Mesendoderm (in vitro differentiated cells): ENCODE data around the gene NRXN3.

Experiments used
- DNase-seq: peaks from one replicate; pipeline ENCODE4 v3.0.0; 2013
- H2AK5ac ChIP-seq: 2 replicates; pipeline ENCODE4 v1.6.1; 2013; ENCODE audit warnings: low read length, inconsistent platforms
- H2BK120ac ChIP-seq: 2 replicates; pipeline ENCODE4 v1.6.1; 2013; ENCODE audit warnings: low read depth, mild to moderate bottlenecking, low read length, moderate library complexity, mixed read lengths
- H2BK15ac ChIP-seq: replicated peaks from 2 replicates; pipeline ENCODE4 v1.6.1; 2013; ENCODE audit warnings: low read depth, mild to moderate bottlenecking, moderate library complexity
- H2BK5ac ChIP-seq: 2 replicates; pipeline ENCODE4 v1.6.1; 2013; ENCODE audit warnings: low read length, inconsistent platforms
- H3K18ac ChIP-seq: 2 replicates; pipeline ENCODE4 v1.6.1; 2013; ENCODE audit warnings: mild to moderate bottlenecking, low read length, mixed read lengths
- H3K23ac ChIP-seq: one replicate; pipeline ENCODE4 v1.6.1; 2013; ENCODE audit warnings: low read length
- H3K27ac ChIP-seq: 2 replicates; pipeline ENCODE4 v1.5.1; 2013; ENCODE audit warnings: low read depth, mild to moderate bottlenecking, inconsistent platforms, low read length, moderate library complexity
- H3K27me3 ChIP-seq: 2 replicates; pipeline ENCODE4 v1.6.1; 2013; ENCODE audit warnings: low read length, control low read depth, mild to moderate bottlenecking, inconsistent platforms; ENCODE audit not compliant: insufficient read depth, poor library complexity
- H3K36me3 ChIP-seq: 2 replicates; pipeline ENCODE4 v1.6.1; 2013; ENCODE audit warnings: low read length, inconsistent platforms; ENCODE audit not compliant: control insufficient read depth, insufficient read depth
- H3K4ac ChIP-seq: one replicate; pipeline ENCODE4 v1.6.1; 2013; ENCODE audit warnings: low read depth, mild to moderate bottlenecking, low read length, moderate library complexity
- H3K4me1 ChIP-seq: 2 replicates; pipeline ENCODE4 v1.6.1; 2013; ENCODE audit warnings: low read depth, low read length, inconsistent platforms; ENCODE audit not compliant: control insufficient read depth
- H3K4me2 ChIP-seq: 2 replicates; pipeline ENCODE4 v1.6.1; 2013; ENCODE audit warnings: low read length
- H3K4me3 ChIP-seq: 2 replicates; pipeline ENCODE4 v1.5.1; 2013; ENCODE audit warnings: mild to moderate bottlenecking, low read length
- H3K56ac ChIP-seq: one replicate; pipeline ENCODE4 v1.6.1; 2013; ENCODE audit warnings: low read length
- H3K79me1 ChIP-seq: 2 replicates; pipeline ENCODE4 v1.6.1; 2013; ENCODE audit warnings: low read length, inconsistent platforms
- H3K79me2 ChIP-seq: 2 replicates; pipeline ENCODE4 v1.6.1; 2013; ENCODE audit warnings: mild to moderate bottlenecking, low read length; ENCODE audit not compliant: control insufficient read depth, insufficient read depth
- H3K9ac ChIP-seq: 2 replicates; pipeline ENCODE4 v1.6.1; 2013; ENCODE audit warnings: low read length, inconsistent platforms
- H4K5ac ChIP-seq: one replicate; pipeline ENCODE4 v1.6.1; 2013; ENCODE audit warnings: low read length
- H4K8ac ChIP-seq: one replicate; pipeline ENCODE4 v1.6.1; 2013; ENCODE audit warnings: low read depth, mild to moderate bottlenecking, control low read depth, low read length, moderate library complexity
- WGBS: extraction: QIAGEN DNeasy Blood & Tissue Kit; methylation state at CpG from one replicate; pipeline ENCODE4 v1.1.7; 2013; ENCODE audit warnings: low lambda C conversion rate, missing lambda C conversion rate; ENCODE audit not compliant: insufficient coverage; ENCODE audit errors: extremely low coverage; 5-methylcytosine and 5-hydroxymethylcytosine counted together

Gene NRXN3

GRCh38 chr14:79638672-79639266 is 1468.6 kb downstream of the NRXN3 start:
- Histone ChIP-seq H3K9ac (no peak overlapping the region), H3K4ac (no peak overlapping the region), H2AK5ac (no peak overlapping the region), H3K4me2 (no peak overlapping the region), H2BK15ac (no peak overlapping the region), H3K79me1 (no peaks in the 10 kb centered on the region), H3K56ac (no peak overlapping the region), H2BK5ac (no peak overlapping the region), H3K79me2 (no peaks in the 10 kb centered on the region), H3K4me3 (no peak overlapping the region), H3K18ac (no peak overlapping the region), H3K23ac (no peak overlapping the region), H3K36me3 (no peaks in the 10 kb centered on the region), H3K27me3 (no peaks in the 10 kb centered on the region), H3K27ac (no peak overlapping the region), H2BK120ac (no peak overlapping the region), H3K4me1 (no peaks in the 10 kb centered on the region), H4K5ac (no peak overlapping the region), H4K8ac (no peak overlapping the region)
- WGBS: no CpG with 5 or more reads among the region's 6 CpGs
- no peak for DNase-seq

- no peak overlapping the region for H4K8ac ChIP-seq
- no CpG with 5 or more reads among the region's 3 CpGs for WGBS
- H3K9ac ChIP-seq: no peak overlapping the region
- no peak overlapping the region for H3K27ac ChIP-seq
- no peak overlapping the region for H3K4me2 ChIP-seq
- no peak overlapping the region for H3K4ac ChIP-seq
- no peak overlapping the region for H3K23ac ChIP-seq
- no peak overlapping the region for H2BK120ac ChIP-seq
- H3K18ac ChIP-seq: no peak overlapping the region
- H2BK5ac ChIP-seq: no peak overlapping the region
- no peaks in the 10 kb centered on the region for H3K79me1 ChIP-seq
- DNase-seq: no peak
- H2BK15ac ChIP-seq: no peak overlapping the region
- H3K56ac ChIP-seq: no peak overlapping the region
- no peaks in the 10 kb centered on the region for H3K27me3 ChIP-seq
- H2AK5ac ChIP-seq: no peak overlapping the region
- H3K4me1 ChIP-seq: no peaks in the 10 kb centered on the region
- H3K79me2 ChIP-seq: no peaks in the 10 kb centered on the region
- H3K4me3 ChIP-seq: no peak overlapping the region
- no peak overlapping the region for H4K5ac ChIP-seq
- no peaks in the 10 kb centered on the region for H3K36me3 ChIP-seq
Observed at GRCh38 chr14:79639613-79640012, 1469.4 kb downstream of the NRXN3 start.

GRCh38 chr14:79641371-79641770 is 1471.2 kb downstream of the NRXN3 start:
- Histone ChIP-seq H3K4me2 (no peak overlapping the region), H3K9ac (no peak overlapping the region), H3K23ac (no peak overlapping the region), H3K36me3 (no peaks in the 10 kb centered on the region), H3K27me3 (no peaks in the 10 kb centered on the region), H3K18ac (no peak overlapping the region), H3K79me1 (no peaks in the 10 kb centered on the region), H2AK5ac (no peak overlapping the region), H3K4ac (no peak overlapping the region), H2BK5ac (no peak overlapping the region), H4K8ac (no peak overlapping the region), H2BK120ac (no peak overlapping the region), H3K27ac (no peak overlapping the region), H2BK15ac (no peak overlapping the region), H3K4me1 (no peaks in the 10 kb centered on the region), H3K79me2 (no peaks in the 10 kb centered on the region), H3K4me3 (no peak overlapping the region), H4K5ac (no peak overlapping the region), H3K56ac (no peak overlapping the region)
- WGBS: no CpG with 5 or more reads among the region's 4 CpGs
- no peak for DNase-seq

GRCh38 chr14:79643132-79643531 is 1473.0 kb downstream of the NRXN3 start:
- Histone ChIP-seq H3K23ac (no peak overlapping the region), H2BK15ac (no peak overlapping the region), H3K4ac (no peak overlapping the region), H2BK120ac (no peak overlapping the region), H3K9ac (no peak overlapping the region), H2AK5ac (no peak overlapping the region), H3K56ac (no peak overlapping the region), H3K79me2 (no peaks in the 10 kb centered on the region), H3K4me1 (no peaks in the 10 kb centered on the region), H3K27ac (no peak overlapping the region), H4K5ac (no peak overlapping the region), H3K79me1 (no peaks in the 10 kb centered on the region), H4K8ac (no peak overlapping the region), H3K18ac (no peak overlapping the region), H3K27me3 (no peaks in the 10 kb centered on the region), H3K36me3 (no peaks in the 10 kb centered on the region), H2BK5ac (no peak overlapping the region), H3K4me2 (no peak overlapping the region), H3K4me3 (no peak overlapping the region)
- no peak for DNase-seq
- no CpG with 5 or more reads among the region's 1 CpG for WGBS

- no peak overlapping the region for H3K4me3 ChIP-seq
- H3K18ac ChIP-seq: no peak overlapping the region
- no peaks in the 10 kb centered on the region for H3K27me3 ChIP-seq
- no peak overlapping the region for H4K5ac ChIP-seq
- H3K4me1 ChIP-seq: no peaks in the 10 kb centered on the region
- no peak overlapping the region for H2BK15ac ChIP-seq
- H2AK5ac ChIP-seq: no peak overlapping the region
- H3K9ac ChIP-seq: no peak overlapping the region
- H3K79me2 ChIP-seq: no peaks in the 10 kb centered on the region
- no peak overlapping the region for H3K4ac ChIP-seq
- H3K79me1 ChIP-seq: no peaks in the 10 kb centered on the region
- WGBS: no CpG with 5 or more reads among the region's 2 CpGs
- H3K56ac ChIP-seq: no peak overlapping the region
- no peak overlapping the region for H2BK120ac ChIP-seq
- H2BK5ac ChIP-seq: no peak overlapping the region
- H4K8ac ChIP-seq: no peak overlapping the region
- H3K27ac ChIP-seq: no peak overlapping the region
- H3K36me3 ChIP-seq: no peaks in the 10 kb centered on the region
- H3K4me2 ChIP-seq: no peak overlapping the region
- DNase-seq: no peak
- H3K23ac ChIP-seq: no peak overlapping the region
Observed at GRCh38 chr14:79645753-79646362, 1475.7 kb downstream of the NRXN3 start.

- H3K4me3 ChIP-seq: no peak overlapping the region
- no peak overlapping the region for H3K23ac ChIP-seq
- H3K79me2 ChIP-seq: no peaks in the 10 kb centered on the region
- no peak overlapping the region for H3K4ac ChIP-seq
- H3K36me3 ChIP-seq: no peaks in the 10 kb centered on the region
- H2BK120ac ChIP-seq: no peak overlapping the region
- no peak for DNase-seq
- H3K9ac ChIP-seq: no peak overlapping the region
- H2BK5ac ChIP-seq: no peak overlapping the region
- H3K27ac ChIP-seq: no peak overlapping the region
- H4K5ac ChIP-seq: no peak overlapping the region
- no peak overlapping the region for H3K18ac ChIP-seq
- H3K56ac ChIP-seq: no peak overlapping the region
- H3K4me2 ChIP-seq: no peak overlapping the region
- H2AK5ac ChIP-seq: no peak overlapping the region
- H3K27me3 ChIP-seq: no peaks in the 10 kb centered on the region
- H3K4me1 ChIP-seq: no peaks in the 10 kb centered on the region
- WGBS: no CpG with 5 or more reads among the region's 4 CpGs
- no peaks in the 10 kb centered on the region for H3K79me1 ChIP-seq
- H4K8ac ChIP-seq: no peak overlapping the region
- H2BK15ac ChIP-seq: no peak overlapping the region
Observed at GRCh38 chr14:79649856-79650255, 1479.7 kb downstream of the NRXN3 start.
